DMS53 treated with DMSO at 0.1 percent for 48 hours (cell line): ENCODE results near the gene TYSND1.
"Not testable (repeated sequence)": the region's sequence is repeated elsewhere in the genome, so short reads cannot be mapped to it uniquely, and the experiment has no call there.

Experiments used
- DNase-seq: peaks from one replicate; lab custom pipeline; 2025; ENCODE audit not compliant: unreplicated experiment; lab: John Stamatoyannopoulos, UW

The TYSND1 gene

DNA sequence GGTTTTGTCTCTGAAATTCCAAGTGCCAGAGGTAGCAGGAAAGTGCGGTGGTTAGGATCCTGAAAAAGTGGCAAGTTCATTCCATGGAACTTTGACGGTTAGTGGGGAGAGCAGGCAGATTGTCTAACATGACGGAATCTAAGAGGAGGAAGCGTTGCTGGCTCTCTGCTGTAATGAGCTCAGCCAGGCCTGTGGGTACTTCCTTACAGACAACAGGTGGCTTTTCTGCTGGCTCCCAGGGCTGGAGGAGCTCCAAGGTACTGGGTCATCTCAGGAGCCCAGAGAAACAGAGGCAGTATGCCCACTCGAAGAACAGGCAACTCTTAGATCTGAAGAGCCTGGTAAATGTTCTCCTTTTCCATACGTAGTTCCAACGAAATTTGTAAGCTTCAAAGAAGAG is 10.8 kb downstream of the TYSND1 start:
- no peak for DNase-seq

DNA sequence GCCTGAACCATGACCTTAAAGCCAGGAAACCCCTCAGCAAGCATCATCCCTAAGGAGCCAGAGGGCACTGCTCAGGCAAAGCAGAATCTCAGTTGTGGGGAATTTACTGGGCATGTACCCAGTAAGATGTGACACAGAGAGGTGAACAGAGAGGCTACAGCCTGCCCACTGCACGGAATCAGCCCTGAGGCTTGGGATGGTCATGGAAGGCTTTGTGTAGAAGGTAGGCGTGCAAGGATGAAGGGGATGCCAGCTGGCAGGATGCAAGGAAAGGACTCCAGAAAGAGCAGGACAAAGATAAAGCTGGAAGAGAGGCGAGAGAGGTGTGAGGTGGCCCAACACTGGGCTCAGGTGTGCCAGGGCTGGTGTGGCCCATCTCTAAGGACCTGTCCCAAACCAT is 11.5 kb downstream of the TYSND1 start:
- no peak for DNase-seq

DNA sequence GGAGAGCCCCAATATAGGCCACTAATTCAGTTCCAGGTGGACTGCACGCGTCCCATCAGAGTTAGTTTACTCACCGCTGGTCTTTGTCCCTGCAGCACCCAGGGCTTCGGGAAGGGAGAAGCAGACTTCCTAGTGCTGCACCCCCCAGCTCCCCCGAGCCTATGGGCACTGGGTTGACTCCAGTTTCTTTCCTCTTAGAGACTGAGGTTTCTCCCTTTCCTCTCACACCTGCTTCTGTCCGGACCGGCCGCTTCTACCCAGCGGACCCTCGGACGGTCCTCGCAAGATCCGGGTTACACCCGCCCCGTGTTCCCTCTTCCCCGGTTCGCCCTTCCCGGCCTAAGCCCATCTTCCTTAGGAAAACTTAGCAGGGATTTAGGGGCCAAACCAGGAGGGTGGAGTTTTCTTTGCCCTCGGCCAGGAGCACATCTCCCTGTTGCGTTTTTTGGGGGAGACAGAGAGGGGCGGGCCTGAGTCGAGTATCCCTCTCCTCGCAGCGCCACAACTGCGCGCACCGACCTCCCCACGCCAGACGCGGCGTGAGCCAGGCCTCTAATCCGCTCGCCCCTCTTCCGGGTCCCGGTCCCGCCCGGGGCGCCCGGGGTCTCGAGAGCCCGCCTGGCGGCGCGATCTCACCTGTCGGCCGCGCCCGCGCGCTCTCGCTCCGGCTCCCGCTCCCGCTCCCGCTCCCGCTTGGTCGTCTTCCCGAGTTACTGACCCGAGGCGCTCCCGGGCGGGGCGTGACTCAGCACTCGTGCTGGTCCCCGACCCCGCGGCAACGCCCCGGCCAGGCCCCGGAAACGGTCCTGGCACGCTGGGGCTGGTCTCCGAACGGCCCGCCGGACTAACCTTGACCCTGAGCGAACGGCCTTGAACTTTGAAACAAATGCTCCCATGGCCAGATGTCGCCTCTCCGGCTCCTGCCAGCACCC is 14.1 kb downstream of the TYSND1 start, which contains the start of gene AIFM2:
Gene AIFM2, minus strand, starts transcription at position 728 of the 932 bp plus-strand sequence. CDS start 8,741 bp downstream, outside the sequence.
- DNase-seq, result peak; percentile 66

DNA sequence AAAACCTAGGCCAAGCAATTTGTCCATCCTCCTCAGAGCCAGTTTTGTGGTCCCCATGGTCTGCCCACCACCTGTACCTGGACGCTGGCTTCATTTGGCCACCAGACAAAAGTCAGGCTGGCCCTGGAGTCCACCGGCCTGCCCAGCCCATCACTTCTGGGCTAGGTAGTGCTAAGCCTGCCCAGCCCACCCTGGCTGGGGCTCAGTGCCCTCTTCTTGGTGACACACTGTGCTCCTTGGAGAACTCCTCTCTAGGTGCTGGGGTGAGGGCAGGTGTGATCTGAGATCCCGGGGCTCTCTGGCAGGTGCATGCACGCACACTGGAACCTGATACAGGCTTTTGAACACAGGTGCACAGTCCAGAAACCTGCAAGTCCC is 15.0 kb downstream of the TYSND1 start:
- peak; percentile 25 for DNase-seq

DNA sequence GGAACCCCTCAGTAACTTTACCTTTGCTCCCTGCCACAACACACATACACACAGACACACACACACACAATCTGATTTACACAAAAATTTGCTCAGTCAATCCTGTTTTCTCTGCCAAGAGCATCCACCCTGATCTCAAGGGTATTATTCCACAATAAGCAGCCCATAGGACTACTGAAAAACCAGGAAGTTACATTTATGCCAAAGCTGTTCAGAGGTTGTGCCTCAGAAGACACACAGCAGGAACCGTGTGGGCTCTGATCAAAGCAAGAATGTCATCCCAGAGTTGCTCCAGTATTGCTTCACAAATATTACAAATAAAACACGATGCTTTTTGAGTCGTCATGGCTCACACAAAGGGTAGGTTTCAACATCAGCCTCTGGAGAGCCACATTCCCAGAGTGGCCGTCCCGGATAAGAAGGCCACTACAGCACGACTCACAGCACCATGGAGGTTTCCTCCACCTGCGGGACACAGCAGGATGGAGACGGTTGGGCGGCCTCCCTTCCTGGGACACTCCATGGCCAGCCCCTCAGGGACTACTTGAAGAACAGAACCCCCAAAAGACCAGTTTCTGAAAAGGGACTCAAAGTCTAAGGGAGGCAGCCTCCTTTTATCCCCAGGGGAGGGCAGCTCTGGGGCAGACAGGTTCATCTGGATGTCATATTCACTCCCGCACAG is 15.5 kb downstream of the TYSND1 start:
- DNase-seq, result peak; percentile 5

DNA sequence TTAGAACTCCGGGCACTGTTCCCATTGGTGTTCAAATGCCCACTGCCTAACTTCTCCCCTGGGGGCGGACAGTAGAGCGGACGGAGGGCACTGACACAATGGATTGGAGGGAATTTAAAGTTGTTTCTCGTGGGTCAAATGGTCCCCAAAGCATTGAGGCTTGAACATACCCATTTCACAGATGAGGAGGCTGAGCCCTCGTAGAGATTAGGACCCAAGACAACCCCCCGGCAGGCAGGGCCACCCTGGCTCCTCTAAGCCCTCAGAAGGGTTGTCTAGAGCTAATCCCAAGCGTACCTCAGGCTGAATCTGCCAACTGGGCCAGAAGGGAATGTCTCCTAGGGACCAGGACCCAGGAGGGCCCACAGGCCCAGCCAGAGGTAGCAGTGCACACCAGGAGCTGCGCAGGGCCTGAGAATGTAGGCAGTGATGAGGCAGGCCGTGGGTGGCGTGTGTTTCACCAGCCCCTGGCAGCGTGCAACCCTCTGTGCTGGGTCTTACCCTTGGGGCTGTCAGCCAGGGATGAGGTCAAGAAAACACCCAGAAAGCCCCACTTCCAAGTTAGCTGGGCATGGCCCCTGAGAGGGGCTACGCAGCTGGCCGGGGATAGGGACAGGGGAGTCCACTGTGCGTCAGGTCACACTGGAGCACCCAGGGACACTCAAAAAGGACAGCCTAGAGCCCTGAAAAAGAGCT is 19.7 kb downstream of the TYSND1 start:
- no peak for DNase-seq

DNA sequence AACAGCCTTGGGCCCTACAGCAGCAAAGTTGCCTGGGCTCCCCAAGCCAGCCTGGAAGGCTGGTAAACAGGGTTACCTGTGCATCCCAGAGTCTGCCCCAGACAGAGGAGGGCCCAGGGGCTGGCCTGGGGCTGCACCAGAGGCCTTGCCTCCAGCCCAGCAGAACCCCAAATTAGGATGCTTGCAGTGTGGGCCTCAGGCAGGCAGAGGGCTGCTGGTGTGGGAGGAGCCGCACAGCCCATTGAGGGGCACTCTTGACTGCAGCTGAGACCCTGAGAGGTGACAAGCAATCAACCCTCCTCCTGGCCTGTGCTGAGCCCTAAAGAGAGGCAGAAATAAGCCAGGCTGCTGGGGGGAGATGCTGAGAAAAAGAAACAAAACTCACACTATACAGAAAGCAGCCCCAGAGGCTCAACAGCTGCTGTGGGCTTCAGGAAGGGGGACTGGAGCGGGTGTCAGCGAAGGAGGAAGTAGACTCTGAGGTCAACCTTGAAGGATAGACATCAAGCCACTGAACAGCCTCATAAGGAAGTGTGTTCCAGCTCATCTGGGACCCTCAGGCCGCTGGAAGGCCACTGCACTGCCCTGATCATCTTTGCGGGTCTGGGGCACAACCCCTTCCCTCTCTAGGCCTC is 20.5 kb downstream of the TYSND1 start:
- DNase-seq, result no peak

DNA sequence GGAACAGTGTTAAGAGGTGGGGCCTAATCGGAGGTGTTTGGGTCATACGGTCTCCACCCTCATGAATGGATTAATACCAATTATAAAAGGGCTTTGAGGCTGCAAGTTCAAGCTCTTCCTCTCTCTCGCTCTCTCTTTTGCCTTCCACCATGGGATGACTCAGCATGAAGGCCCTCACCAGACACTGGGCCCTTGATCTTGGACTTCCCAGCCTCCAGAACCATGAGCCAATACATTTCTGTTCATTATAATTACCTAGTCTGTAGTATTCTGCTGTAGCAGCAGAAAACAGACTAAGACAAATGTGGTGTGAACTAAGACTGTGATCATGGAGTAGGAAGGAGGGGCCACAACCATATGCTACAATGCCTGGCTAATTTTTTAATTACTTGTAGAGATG is 21.6 kb downstream of the TYSND1 start:
- no peak for DNase-seq

DNA sequence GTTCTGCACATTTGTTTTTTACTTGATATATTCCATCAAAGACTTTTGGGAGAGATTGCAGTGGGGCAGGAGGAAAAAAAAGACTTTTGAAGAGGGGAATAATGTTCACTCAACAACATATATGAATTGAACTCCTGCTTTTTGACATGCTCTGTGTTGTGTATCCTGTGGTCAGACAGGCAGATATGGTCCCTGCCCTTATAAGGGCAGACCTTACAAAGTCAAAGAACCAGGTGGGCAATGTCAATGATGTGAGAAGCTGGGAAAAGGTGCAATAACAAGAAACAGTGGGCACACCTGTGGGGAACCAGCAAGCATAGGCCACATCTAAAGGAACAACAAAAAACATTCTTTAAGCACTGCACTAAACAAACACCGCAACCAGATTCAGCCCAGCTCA is 22.1 kb downstream of the TYSND1 start:
- DNase-seq, result no peak

DNA sequence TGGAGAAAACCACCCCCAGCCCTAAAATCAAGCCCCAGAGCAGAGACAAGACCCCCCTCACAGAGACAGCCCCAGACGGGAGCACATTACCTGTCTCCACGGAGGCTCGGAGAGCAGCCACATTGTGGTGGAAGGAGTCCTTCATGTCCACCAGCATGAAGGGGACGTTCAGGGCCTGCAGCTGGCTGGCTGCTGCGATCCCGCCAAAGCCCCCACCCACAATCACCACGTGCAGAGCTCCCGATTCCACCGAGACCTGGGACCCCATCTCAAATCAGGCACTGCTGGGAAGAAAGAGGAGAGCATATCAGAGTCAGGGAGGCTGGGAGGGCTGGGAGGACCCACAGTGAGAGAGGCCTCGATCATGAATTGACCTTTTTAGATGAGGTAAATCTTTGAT is 22.7 kb downstream of the TYSND1 start:
- DNase-seq, result no peak

DNA sequence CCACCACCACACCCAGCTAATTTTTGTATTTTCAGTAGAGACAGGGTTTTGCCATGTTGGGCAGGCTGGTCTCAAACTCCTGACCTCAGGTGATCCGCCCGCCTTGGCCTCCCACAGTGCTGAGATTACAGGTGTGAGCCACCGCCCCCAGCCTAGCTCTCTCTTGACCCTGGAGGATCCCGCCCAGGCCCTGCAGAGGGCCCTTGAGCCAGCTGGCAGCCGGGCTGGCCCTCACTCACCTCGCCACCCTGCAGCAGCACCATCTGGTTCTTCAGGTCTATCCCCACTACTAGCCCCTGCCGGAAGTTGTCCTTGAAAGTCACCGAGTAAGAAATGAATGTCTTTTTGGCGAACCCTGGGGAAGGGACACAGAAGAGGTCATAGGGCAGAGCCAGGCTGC is 23.3 kb downstream of the TYSND1 start:
- DNase-seq, result not testable (repeated sequence)

DNA sequence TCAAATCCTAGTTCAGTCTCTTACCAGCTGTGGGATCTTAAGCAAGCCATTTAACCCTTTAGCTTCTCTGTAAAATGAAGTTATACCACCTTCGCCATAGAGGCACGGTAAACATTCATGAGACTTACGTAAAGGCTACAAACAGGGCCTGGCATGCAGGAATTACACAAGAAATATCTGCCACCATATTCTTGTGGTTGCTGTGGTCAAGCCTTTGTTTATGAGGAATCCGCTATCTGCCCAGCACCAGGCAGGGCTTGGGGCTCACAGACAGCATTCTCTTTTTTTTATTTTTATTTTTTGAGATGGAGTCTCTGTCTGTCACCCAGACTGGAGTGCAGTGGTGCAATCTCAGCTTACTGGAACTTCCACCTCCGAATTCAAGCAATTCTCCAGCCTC is 23.8 kb downstream of the TYSND1 start:
- no peak for DNase-seq

DNA sequence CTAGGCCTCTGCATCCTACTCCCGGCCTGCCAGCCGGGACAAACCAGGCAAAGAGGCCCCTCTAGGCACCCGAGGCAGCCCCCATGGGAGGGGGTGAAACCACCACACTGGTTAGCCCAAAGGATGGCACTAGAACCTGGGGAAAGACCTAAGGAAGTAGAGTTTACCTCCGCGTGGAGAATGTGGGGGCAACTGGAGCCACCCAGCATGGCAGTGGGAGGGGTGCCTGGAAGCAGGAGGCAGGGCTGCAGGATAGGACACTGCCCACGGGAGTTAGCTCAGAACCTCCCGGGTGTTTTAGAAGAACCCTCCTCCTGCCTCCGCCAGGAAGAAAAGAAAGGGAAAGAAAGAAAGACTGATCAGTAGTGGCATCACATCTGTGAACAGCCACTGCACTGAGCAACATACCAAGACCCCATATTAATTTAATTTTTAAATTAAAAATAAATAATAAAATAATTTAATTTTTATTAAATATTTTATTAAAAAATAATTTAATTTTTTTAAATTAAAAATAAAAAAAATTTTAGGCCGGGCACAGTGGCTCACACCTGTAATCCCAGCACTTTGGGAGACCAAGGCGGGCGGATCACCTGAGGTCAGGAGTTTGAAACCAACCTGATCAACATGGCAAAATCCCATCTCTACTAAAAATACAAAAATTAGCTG is 25.1 kb downstream of the TYSND1 start:
- no peak for DNase-seq

DNA sequence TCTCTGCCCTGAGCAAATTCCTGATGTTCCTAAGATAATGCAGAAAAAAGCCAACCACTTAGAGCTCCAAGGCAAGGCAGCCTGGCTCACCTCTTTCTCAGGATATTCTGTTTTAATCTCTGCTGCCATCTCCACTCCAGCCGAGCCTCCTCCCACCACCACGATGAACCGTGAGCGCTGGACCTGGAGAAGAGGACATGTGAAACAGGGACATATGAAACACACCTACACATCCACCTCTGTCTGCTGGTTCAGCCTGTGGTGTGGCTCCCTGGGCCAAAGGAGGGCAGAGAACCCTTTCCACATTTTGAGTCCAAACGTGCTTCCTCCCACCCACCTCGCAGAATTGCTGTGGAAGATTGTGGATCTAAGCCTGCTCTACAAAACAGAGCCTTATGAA is 26.1 kb downstream of the TYSND1 start:
- no peak for DNase-seq

DNA sequence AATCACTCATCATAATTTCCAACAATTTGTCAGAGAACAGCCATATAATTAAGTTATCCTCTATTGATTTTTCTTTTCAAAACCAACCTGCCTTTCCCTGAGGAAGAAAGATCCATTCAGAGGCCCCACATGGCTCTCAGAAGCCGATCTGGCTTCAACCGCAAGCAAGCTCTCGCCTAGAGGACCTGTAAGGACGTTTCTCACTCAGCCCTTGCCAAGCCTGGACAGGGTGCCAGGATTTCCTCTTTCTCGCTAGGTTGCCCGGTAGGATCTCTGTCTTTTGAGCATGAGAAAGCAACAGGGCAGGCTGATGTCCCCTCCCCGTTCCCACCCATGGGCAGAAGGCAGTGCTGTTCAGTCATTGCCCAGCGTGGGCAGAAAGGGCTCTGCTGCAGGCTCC is 26.9 kb downstream of the TYSND1 start:
- DNase-seq, result no peak

DNA sequence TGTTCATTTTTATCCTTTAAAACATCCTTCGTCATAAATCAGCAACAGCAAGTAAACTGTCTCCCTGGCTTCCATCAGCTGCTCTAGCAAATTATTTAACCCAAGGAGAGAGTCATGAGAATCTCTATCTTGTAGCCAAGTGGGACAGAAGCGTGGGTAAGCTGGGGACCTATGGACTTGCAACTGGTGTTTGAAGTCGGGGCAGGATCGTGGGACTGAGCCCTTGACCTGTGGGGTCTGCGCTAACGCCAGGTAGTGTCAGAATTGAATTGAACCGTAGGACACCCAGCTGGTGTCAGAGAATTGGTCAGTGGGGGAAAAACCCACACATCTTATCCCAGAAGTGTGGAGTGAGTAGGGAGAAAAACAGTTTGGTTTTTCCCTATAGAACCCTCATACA is 27.3 kb downstream of the TYSND1 start:
- DNase-seq, result no peak

DNA sequence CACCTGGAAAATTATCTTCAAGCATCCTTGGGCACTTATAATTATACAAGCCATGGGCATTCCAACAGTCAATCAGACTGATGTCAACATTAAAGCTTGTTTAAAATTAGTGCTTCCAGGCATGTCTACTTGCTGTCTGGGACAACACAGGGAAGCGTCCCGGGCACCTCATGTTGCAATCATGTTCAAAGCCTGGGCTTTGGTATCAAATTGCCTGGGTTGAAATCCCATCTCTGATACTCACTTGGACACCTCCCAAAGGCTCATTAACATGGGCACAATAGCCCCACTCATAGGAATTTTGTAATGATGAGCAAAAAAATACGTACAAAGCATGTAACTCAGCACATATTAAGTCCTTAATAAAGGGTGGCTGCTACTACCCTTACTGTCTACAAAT is 28.3 kb downstream of the TYSND1 start:
- no peak for DNase-seq

DNA sequence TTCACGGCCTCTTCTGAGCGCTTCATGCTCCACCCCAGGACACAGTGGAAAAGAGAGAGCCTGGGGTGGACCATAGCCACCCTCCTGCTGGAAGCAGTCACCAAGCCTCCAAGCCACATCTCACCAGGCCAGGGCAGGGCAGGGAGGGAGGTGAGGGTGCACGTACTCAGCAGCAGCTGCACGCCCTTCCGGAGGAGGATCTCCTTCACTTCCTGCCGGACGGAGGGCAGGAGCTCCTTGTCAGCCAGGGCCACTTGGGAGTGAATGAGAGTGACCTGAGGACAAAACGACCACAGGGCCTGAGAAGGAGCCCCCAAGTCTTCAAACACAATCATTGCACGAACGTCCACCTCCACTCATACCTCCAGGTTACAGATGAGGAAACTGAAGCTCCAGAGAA is 28.9 kb downstream of the TYSND1 start:
- no peak for DNase-seq

DNA sequence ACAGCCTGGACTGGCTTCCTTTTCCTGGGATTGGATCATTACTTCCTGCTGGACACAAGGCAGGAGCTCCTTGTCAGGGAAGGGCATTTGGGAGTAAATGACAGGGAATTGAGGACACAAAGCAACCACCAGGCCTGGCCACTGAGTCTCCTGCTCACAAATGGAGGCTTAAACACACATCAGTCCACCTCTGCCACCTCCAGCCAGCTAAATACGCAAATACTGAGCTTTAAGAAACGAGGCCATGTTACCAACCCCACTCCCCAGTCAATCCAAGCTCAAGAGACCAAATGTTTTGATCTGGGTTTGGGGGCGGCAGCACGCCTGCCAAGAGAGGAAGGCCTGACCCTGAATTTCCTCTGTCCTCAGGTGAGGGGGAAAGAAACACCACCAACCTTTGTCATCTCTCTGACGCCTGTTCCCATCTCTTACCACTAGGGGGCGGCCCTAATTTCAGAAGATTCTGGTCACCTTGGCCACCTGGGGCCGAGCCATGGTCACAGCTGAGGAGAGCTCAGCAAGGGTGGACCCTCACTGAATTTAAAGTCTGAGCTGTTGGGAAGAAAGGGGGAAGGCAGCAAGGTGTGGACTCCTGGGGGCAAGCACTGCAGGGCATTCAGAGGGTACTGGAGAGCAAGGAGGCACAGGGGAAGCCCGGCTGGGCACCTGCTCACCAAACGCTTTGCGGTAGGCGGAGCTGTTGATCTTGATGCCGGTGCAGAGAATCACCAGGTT is 30.4 kb downstream of the TYSND1 start:
- peak; percentile 45 for DNase-seq

DNA sequence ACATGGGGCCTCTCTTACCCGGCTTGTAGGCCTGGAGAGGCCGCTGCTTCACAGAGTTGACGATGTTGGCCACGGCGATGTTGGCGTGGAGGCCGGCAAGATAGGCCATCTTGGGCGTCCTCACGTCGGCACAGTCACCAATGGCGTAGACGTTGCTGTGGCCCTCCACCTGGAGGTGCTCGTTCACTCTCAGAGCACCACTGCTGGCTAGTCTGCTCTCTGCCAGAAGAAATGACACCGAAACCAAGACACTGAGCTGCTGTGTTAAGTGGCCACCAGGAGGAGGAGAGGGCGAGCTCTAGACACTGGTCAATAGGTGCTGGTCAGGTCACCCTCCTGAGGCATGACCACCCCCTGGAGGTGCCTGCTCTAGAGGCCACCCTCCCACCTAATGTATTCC is 31.6 kb downstream of the TYSND1 start:
- no peak for DNase-seq
